Esophagus squamous epithelium (tissue), 5 donors: ENCODE data around the gene HECTD4. TPM values are rescaled to one million over a fixed set of nuclear protein-coding genes. Genes with fewer than 3 reads are reported as not detected.
"Not testable (repeated sequence)": the region's sequence is repeated elsewhere in the genome, so short reads cannot be mapped to it uniquely, and the experiment has no call there.

Source experiments
- DNase-seq: peaks from one replicate; lab custom pipeline; 2025; lab: John Stamatoyannopoulos, UW
- H3K27ac ChIP-seq, 4 donors: fragments of 200-600 bp; sonication (generic); one replicate each; pipeline ENCODE4 v1.5.1; 2016 to 2019; ENCODE audit warnings: mild to moderate bottlenecking in 1 of 4
- H3K27me3 ChIP-seq, 4 donors: fragments of 200-600 bp; sonication (generic); 1 replicate in 3 of 4; 2 replicates in 1 of 4; pipeline versions ENCODE4 v1.5.1 to v1.6.0; 2017 to 2021; ENCODE audit warnings: antibody characterized with exemption in 1 of 4
- H3K36me3 ChIP-seq, 3 donors: fragments of 200-600 bp; sonication (generic); one replicate each; pipeline ENCODE4 v1.5.1; 2016 to 2019
- H3K4me1 ChIP-seq, 3 donors: fragments of 200-600 bp; sonication (generic); one replicate each; pipeline ENCODE4 v1.5.1; 2017 to 2019
- H3K4me3 ChIP-seq, 4 donors: fragments of 200-600 bp; sonication (generic); 1 replicate in 3 of 4; 2 replicates in 1 of 4; pipeline ENCODE4 v1.5.1; 2016 to 2019; ENCODE audit warnings: mild to moderate bottlenecking in 2 of 4, moderate library complexity in 1 of 4
- H3K9me3 ChIP-seq, 3 donors: fragments of 200-600 bp; sonication (generic); one replicate each; pipeline ENCODE4 v1.5.1; 2016 to 2019
- POLR2A ChIP-seq, 4 donors: fragments of 450-650 bp; IDR thresholded peaks; one replicate each; pipeline ENCODE4 v1.6.1; 2017; ENCODE audit warnings: antibody characterized with exemption in 4 of 4, mild to moderate bottlenecking in 4 of 4, moderate library complexity in 3 of 4
- WGBS, 2 donors: methylation state at CpG; one replicate each; pipeline ENCODE4 v1.1.5; 2018; 5-methylcytosine and 5-hydroxymethylcytosine counted together
- intact Hi-C: fragments of 100-400 bp; cut with DNase I; formaldehyde crosslinking; loops from one replicate; pipeline ENCODE4 v1.15.0; 2022
- total RNA-seq, 4 donors: library from RNA; depleted of rRNA; stranded (reverse); fragments of >200 nt; gene quantifications; one replicate each; pipeline ENCODE4 v1.1.0, GENCODE V29; 2016
- TF ChIP-seq, protein P1 (sequence below), 6 experiments: fragments of 450-650 bp in 4 of 6; fragments of 200-600 bp in 2 of 6; sonication (generic) in 2 of 6; IDR thresholded peaks; one replicate each; pipeline ENCODE4 v1.5.1; 2016 to 2019; ENCODE audit warnings: antibody characterized with exemption in 6 of 6, mild to moderate bottlenecking in 4 of 6, moderate library complexity in 4 of 6
- donor health status: DM: yes; HTN: yes; CAD: no.

HECTD4 gene
- total RNA-seq, 4 donors from 2014 or later: 15.4 to 53.4 (median 33.4) TPM

DNA sequence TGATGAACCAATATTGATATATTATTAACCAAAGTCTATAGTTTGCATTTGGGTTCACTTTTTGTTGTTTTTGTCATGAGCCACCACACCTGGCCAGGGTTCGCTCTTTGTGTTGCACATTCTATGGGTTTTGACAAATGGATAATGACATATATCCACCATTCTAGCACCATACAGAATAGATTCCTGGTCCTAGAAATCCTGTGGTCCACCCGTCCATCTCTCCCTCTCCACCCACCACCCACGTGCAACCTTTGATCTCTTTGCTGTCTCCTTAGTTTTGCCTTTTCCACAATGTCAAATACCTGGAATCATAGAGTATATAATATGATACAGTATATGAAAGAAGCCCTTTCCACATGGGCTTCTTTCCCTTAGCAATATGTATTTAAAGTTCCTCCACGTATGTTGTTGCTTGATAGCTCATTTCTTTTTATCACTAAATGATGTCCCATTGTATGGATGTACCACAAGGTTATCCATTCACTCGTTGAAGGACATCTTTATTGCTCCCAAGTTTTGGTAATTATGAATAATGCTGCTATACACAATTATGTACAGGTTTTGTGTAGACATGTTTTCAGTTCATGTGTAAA lies 19.8 kb upstream of the HECTD4 start:
- Histone ChIP-seq H3K9me3 (no peaks in the 10 kb centered on the region), H3K27me3 (no peaks in the 10 kb centered on the region), H3K4me3 (no peak overlapping the region), H3K36me3 (peaks cover 0 to 35% (median 26%) of the 10 kb centered on the region in 3 donors), H3K27ac (no peak overlapping the region), H3K4me1 (peaks cover under 1 to 7% (median 2%) of the 10 kb centered on the region in 3 donors)
- TF ChIP-seq, protein P1, sequence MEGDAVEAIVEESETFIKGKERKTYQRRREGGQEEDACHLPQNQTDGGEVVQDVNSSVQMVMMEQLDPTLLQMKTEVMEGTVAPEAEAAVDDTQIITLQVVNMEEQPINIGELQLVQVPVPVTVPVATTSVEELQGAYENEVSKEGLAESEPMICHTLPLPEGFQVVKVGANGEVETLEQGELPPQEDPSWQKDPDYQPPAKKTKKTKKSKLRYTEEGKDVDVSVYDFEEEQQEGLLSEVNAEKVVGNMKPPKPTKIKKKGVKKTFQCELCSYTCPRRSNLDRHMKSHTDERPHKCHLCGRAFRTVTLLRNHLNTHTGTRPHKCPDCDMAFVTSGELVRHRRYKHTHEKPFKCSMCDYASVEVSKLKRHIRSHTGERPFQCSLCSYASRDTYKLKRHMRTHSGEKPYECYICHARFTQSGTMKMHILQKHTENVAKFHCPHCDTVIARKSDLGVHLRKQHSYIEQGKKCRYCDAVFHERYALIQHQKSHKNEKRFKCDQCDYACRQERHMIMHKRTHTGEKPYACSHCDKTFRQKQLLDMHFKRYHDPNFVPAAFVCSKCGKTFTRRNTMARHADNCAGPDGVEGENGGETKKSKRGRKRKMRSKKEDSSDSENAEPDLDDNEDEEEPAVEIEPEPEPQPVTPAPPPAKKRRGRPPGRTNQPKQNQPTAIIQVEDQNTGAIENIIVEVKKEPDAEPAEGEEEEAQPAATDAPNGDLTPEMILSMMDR (IDR thresholded peaks at IDR 0.05): no peak
- TF ChIP-seq POLR2A (IDR thresholded peaks at IDR 0.05): no peak
- DNase-seq: no peak
- intact Hi-C loops: no loop called here
- 52 to 62% methylated on average over 5 of the region's 5 CpGs for WGBS, 2 donors

DNA sequence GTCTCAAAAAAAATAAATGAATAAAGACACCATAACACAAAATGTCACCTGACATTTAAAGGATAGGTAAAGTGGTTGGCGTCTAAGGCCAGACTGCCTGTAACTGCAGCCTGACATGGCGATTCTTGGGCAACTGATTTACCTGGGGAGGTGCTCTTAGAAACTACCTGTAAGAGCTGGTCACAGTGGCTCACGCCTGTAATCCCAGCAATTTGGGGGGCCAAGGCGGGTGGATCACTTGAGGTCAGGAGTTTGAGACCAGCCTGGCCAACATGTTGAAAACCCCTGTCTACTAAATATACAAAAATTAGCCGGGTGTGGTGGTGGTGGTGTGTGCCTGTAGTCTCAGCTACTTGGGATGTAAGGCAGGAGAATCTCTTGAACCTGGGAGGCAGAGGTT lies 18.8 kb upstream of the HECTD4 start:
- no peaks in the 10 kb centered on the region for H3K27me3 ChIP-seq
- peaks cover 0 to 25% (median 16%) of the 10 kb centered on the region in 3 donors for H3K36me3 ChIP-seq
- H3K4me3 ChIP-seq: no peak overlapping the region
- TF ChIP-seq POLR2A (IDR thresholded peaks at IDR 0.05): no peak
- TF ChIP-seq, protein P1 (IDR thresholded peaks at IDR 0.05): no peak
- H3K9me3 ChIP-seq: no peaks in the 10 kb centered on the region
- intact Hi-C loops: no loop called here
- DNase-seq: no peak
- H3K27ac ChIP-seq: no peak overlapping the region
- WGBS, 2 donors: 91 to 96% methylated on average over 5 of the region's 5 CpGs
- H3K4me1 ChIP-seq: no peaks in the 10 kb centered on the region

DNA sequence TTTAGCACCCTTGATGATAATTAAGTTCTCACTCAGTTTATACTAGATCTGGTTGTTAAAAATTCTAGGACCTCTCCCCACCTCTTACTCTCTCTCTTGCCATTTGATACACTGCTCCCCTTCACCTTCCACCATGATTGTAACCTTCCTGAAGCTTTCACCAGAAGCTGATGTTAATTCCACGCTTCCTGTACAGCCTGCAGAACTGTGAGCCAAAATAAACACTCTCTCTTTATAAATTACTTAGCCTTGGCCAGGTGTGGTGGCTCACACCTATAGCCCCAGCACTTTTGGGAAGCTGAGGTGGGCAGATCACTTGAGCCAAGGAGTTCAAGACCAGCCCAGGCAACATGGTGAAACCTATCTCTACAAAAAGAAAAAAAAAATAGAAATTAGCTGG lies 11.1 kb upstream of the HECTD4 start:
- H3K36me3 ChIP-seq: no peaks in the 10 kb centered on the region
- H3K27me3 ChIP-seq: no peaks in the 10 kb centered on the region
- intact Hi-C loops: no loop called here
- no peak overlapping the region for H3K4me3 ChIP-seq
- TF ChIP-seq POLR2A (IDR thresholded peaks at IDR 0.05): no peak
- TF ChIP-seq, protein P1 (IDR thresholded peaks at IDR 0.05): no peak
- H3K9me3 ChIP-seq: no peaks in the 10 kb centered on the region
- H3K4me1 ChIP-seq: no peaks in the 10 kb centered on the region
- DNase-seq: no peak
- 63 to 90% methylated on average over 1 of the region's 1 CpG for WGBS, 2 donors
- no peak overlapping the region for H3K27ac ChIP-seq

DNA sequence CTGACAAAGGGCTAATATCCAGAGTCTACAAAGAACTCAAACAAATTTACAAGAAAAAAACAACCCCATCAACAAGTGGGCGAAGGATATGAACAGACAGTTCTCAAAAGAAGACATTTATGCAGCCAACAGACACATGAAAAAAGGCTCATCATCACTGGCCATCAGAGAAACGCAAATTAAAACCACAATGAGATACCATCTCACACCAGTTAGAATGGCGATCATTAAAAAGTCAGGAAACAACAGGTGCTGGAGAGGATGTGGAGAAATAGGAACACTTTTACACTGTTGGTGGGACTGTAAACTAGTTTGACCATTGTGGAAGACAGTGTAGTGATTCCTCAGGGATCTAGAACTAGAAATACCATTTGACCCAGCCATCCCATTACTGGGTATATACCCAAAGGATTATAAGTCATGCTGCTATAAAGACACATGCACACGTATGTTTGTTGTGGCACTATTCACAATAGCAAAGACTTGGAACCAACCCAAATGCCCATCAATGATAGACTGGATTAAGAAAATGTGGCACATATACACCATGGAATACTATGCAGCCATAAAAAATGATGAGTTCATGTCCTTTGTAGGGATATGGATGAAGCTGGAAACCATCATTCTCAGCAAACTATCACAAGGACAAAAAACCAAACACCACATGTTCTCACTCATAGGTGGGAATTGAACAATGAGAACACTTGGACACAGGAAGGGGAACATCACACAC lies 7.9 kb upstream of the HECTD4 start:
- H3K4me1 ChIP-seq, H3K27me3 ChIP-seq, DNase-seq, intact Hi-C loops, H3K4me3 ChIP-seq, H3K27ac ChIP-seq, H3K9me3 ChIP-seq, H3K36me3 ChIP-seq: not testable (repeated sequence)
- WGBS, 2 donors: 60 to 81% methylated on average over 3 of the region's 4 CpGs

DNA sequence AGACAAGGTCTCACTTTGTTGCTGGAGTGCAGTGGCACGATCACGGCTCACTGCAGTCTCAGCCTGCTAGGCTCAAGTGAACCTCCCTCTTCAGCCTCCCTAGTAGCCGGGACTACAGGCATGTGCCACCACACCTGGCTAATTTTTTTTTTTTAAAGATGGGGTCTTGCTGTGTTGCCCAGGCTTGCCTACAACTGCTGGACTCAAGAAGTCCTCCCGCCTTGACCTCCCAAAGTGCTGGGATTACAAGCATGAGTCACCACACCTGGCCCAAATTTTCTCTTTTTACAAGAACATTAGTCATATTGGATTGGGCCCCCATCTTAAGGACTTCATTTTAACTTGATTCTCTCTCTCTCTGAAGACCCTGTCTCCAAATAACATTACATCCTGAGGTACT lies 7.0 kb upstream of the HECTD4 start:
- Histone ChIP-seq H3K9me3 (no peaks in the 10 kb centered on the region), H3K27me3 (no peaks in the 10 kb centered on the region), H3K36me3 (no peaks in the 10 kb centered on the region), H3K27ac (no peak overlapping the region), H3K4me1 (peaks cover 0 to 9% (median 0%) of the 10 kb centered on the region in 3 donors), H3K4me3 (no peak overlapping the region)
- DNase-seq: no peak
- TF ChIP-seq POLR2A (IDR thresholded peaks at IDR 0.05): no peak
- TF ChIP-seq, protein P1 (IDR thresholded peaks at IDR 0.05): no peak
- intact Hi-C loops: no loop called here
- 73 to 75% methylated on average over 4 of the region's 4 CpGs for WGBS, 2 donors
